NCI-H2227 treated with DMSO at 0.1 percent for 48 hours (cell line): ENCODE data around the gene CRELD2.

Experiments used
- DNase-seq: peaks from one replicate; lab custom pipeline; 2025; lab: John Stamatoyannopoulos, UW

Gene CRELD2

GRCh38 chr22:49887702-49888101 is 30.7 kb upstream of the CRELD2 start:
- DNase-seq = no peak

- no peak for DNase-seq
Observed at GRCh38 chr22:49889071-49889470, 29.4 kb upstream of the CRELD2 start.

GRCh38 chr22:49892226-49892899 is 26.1 kb upstream of the CRELD2 start:
- DNase-seq = no peak

GRCh38 chr22:49893025-49893424 is 25.4 kb upstream of the CRELD2 start:
- no peak for DNase-seq

- no peak for DNase-seq
Observed at GRCh38 chr22:49894322-49895054, 23.9 kb upstream of the CRELD2 start.

GRCh38 chr22:49896201-49896600 is 22.2 kb upstream of the CRELD2 start:
- no peak for DNase-seq

GRCh38 chr22:49897015-49897684 is 21.3 kb upstream of the CRELD2 start:
- no peak for DNase-seq

GRCh38 chr22:49899530-49899929 is 18.9 kb upstream of the CRELD2 start:
- no peak for DNase-seq

- DNase-seq = no peak
Observed at GRCh38 chr22:49900441-49901230, 17.8 kb upstream of the CRELD2 start.

GRCh38 chr22:49901457-49901856 is 17.0 kb upstream of the CRELD2 start:
- DNase-seq = no peak

- DNase-seq = no peak
Observed at GRCh38 chr22:49903322-49904039, 15.0 kb upstream of the CRELD2 start.

GRCh38 chr22:49904040-49904369 is 14.4 kb upstream of the CRELD2 start:
- no peak for DNase-seq

- no peak for DNase-seq
Observed at GRCh38 chr22:49905465-49905864, 13.0 kb upstream of the CRELD2 start.

GRCh38 chr22:49906071-49906798 is 12.2 kb upstream of the CRELD2 start:
- no peak for DNase-seq

- DNase-seq = no peak
Observed at GRCh38 chr22:49906799-49907290, 11.6 kb upstream of the CRELD2 start.

- no peak for DNase-seq
Observed at GRCh38 chr22:49907807-49908206, 10.6 kb upstream of the CRELD2 start.

- no peak for DNase-seq
Observed at GRCh38 chr22:49909476-49910205, 8.8 kb upstream of the CRELD2 start.

GRCh38 chr22:49910229-49911155 is 7.9 kb upstream of the CRELD2 start:
- DNase-seq = no peak
